SK-N-SH (cell line): ENCODE results near the gene SPRED3. TPM values are rescaled to one million over a fixed set of nuclear protein-coding genes. Genes with fewer than 3 reads are reported as not detected.

Experiments used
- CTCF ChIA-PET: fragments of 300-600, 350-600 bp; formaldehyde crosslinking; extraction: SDS; loops from one replicate; lab custom pipeline; 2021; lab: Yijun Ruan, JAX
- POLR2A ChIA-PET: fragments of 350-600 bp; sonication (Branson Sonifier 250); formaldehyde crosslinking; extraction: SDS; loops from one replicate; lab custom pipeline; 2020; ENCODE audit warnings: antibody characterized with exemption, inconsistent platforms; lab: Yijun Ruan, JAX
- DNase-seq: peaks from one replicate; pipeline ENCODE4 v3.0.0; 2012
- H2AFZ ChIP-seq: fragments of 200-600 bp; sonication (generic); 2 replicates; pipeline ENCODE4 v1.8.1; 2016; ENCODE audit warnings: antibody characterized with exemption, mild to moderate bottlenecking, low read depth
- H3F3A ChIP-seq: fragments of 200-600 bp; sonication (generic); replicated peaks from 2 replicates; pipeline ENCODE3; 2016; ENCODE audit warnings: antibody characterized with exemption, mild to moderate bottlenecking; ENCODE audit not compliant: insufficient read depth
- H3K27ac ChIP-seq, 2 experiments: fragments of 200-500 bp in 1 of 2; fragments of 200-600 bp in 1 of 2; sonication (Bioruptor generic) in 1 of 2; sonication (generic), shearing (Covaris generic) in 1 of 2; 2 replicates each; pipeline versions ENCODE4 v1.5.1 to v1.6.1; 2014 to 2016; ENCODE audit warnings: low read depth in 2 of 2, inconsistent platforms in 1 of 2, low read length in 1 of 2, mild to moderate bottlenecking in 1 of 2, mixed read lengths in 1 of 2
- H3K27me3 ChIP-seq: fragments of 200-600 bp; sonication (generic), shearing (Covaris generic); 2 replicates; pipeline ENCODE4 v1.6.1; 2016; ENCODE audit warnings: mixed run types; ENCODE audit not compliant: insufficient read depth
- H3K36me3 ChIP-seq, 2 experiments: fragments of 200-500 bp in 1 of 2; fragments of 200-600 bp in 1 of 2; sonication (Bioruptor generic) in 1 of 2; sonication (generic) in 1 of 2; replicated peaks in 1 of 2; 2 replicates each; pipeline versions ENCODE3 to v1.5.1; 2014 to 2016; ENCODE audit warnings: low read length in 1 of 2, mild to moderate bottlenecking in 1 of 2; ENCODE audit not compliant: insufficient read depth in 2 of 2, control insufficient read depth in 1 of 2
- H3K4me1 ChIP-seq, 2 experiments: fragments of 200-500 bp in 1 of 2; fragments of 200-600 bp in 1 of 2; sonication (Bioruptor generic) in 1 of 2; sonication (generic), shearing (Covaris generic) in 1 of 2; 2 replicates each; pipeline versions ENCODE4 v1.5.1 to v1.6.1; 2014 to 2016; ENCODE audit warnings: low read depth in 1 of 2, low read length in 1 of 2, mixed run types in 1 of 2; ENCODE audit not compliant: insufficient read depth in 2 of 2, control insufficient read depth in 1 of 2
- H3K4me2 ChIP-seq: fragments of 200-600 bp; sonication (generic), shearing (Covaris generic); 2 replicates; pipeline ENCODE4 v1.6.1; 2017; ENCODE audit warnings: mixed run types
- H3K4me3 ChIP-seq, 2 experiments: fragments of 200-500 bp in 1 of 2; fragments of 200-600 bp in 1 of 2; sonication (Bioruptor generic) in 1 of 2; sonication (generic), shearing (Covaris generic) in 1 of 2; 2 replicates each; pipeline versions ENCODE4 v1.5.1 to v1.8.1; 2014 to 2016; ENCODE audit warnings: low read depth in 2 of 2, inconsistent platforms in 1 of 2, low read length in 1 of 2, mild to moderate bottlenecking in 1 of 2, mixed read lengths in 1 of 2, moderate library complexity in 1 of 2
- H3K79me2 ChIP-seq: fragments of 200-600 bp; sonication (generic); 2 replicates; pipeline ENCODE4 v1.8.1; 2017; ENCODE audit warnings: mild to moderate bottlenecking; ENCODE audit not compliant: insufficient read depth
- H3K9ac ChIP-seq: fragments of 200-600 bp; sonication (generic); 2 replicates; pipeline ENCODE4 v1.6.1; 2017; ENCODE audit warnings: mixed run types
- H3K9me2 ChIP-seq: fragments of 200-600 bp; sonication (generic); 2 replicates; pipeline ENCODE4 v1.6.1; 2017; ENCODE audit warnings: mixed run types
- H3K9me3 ChIP-seq: fragments of 200-600 bp; sonication (generic); 2 replicates; pipeline ENCODE4 v1.6.1; 2017; ENCODE audit warnings: mixed run types, mild to moderate bottlenecking, moderate library complexity
- H4K20me1 ChIP-seq: fragments of 200-600 bp; sonication (generic); 2 replicates; pipeline ENCODE4 v1.6.1; 2017; ENCODE audit warnings: mild to moderate bottlenecking, mixed run types; ENCODE audit not compliant: insufficient read depth
- CHD2 ChIP-seq: fragments of 150-350 bp; IDR thresholded peaks from 2 replicates; pipeline ENCODE4 v1.6.1; 2018; ENCODE audit warnings: low read length; ENCODE audit not compliant: partially characterized antibody
- MAX ChIP-seq: IDR thresholded peaks from 2 replicates; pipeline ENCODE4 v1.4.0; 2012; ENCODE audit warnings: low read depth
- MXI1 ChIP-seq: IDR thresholded peaks from 2 replicates; pipeline ENCODE4 v1.6.1; 2012; ENCODE audit warnings: mild to moderate bottlenecking, low read depth, low read length, improper control_type of control experiment
- NFIC ChIP-seq: IDR thresholded peaks from 2 replicates; pipeline ENCODE4 v1.4.0; 2012; ENCODE audit warnings: borderline replicate concordance
- RCOR1 ChIP-seq: fragments of 150-350 bp; IDR thresholded peaks from 2 replicates; pipeline ENCODE4 v1.6.1; 2017; ENCODE audit warnings: antibody characterized with exemption, low read length
- WGBS: methylation state at CpG from one replicate; pipeline ENCODE4 v1.1.6; 2017; ENCODE audit warnings: low lambda C conversion rate; 5-methylcytosine and 5-hydroxymethylcytosine counted together
- polyA plus RNA-seq, 3 experiments: library from polyadenylated mRNA; depleted of rRNA; stranded (reverse); fragments of >200 nt; gene quantifications; 2 replicates each; pipeline ENCODE4 v1.2.3, GENCODE V29; 2012
- TF ChIP-seq, protein P1 (sequence below): fragments of 150-350 bp; IDR thresholded peaks from 2 replicates; pipeline ENCODE4 v1.6.1; 2017; ENCODE audit warnings: antibody characterized with exemption, low read length, low read depth, borderline replicate concordance
- TF ChIP-seq, protein P2 (sequence below): fragments of 150-350 bp; IDR thresholded peaks from 2 replicates; pipeline ENCODE4 v1.6.1; 2016; ENCODE audit warnings: mild to moderate bottlenecking, low read depth, low read length

The SPRED3 gene
- polyA plus RNA-seq, 1 of the 3 experiments (the other 2 are of a cell fraction): 11.1 TPM

DNA sequence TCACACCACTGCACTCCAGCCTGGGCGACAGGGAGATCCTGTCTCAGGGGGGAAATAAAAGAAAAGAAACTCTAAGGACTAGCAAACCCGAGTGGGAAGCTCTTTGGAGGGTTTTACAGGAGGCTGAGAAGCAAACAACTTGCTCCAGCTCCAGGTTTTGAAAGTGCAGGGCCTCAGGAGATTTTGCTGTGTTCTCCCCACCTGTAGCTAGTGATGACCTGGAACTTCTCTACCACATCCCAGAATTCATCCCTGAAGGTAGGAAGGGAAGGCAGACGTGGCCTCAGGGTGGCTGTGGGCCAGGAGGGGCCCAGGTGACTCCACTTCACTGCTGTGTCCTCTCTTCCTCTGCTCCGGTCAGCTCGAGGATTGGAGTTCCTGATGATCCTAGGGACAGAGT, 30.4 kb upstream of the SPRED3 start:
- no peak for TF ChIP-seq MXI1
- TF ChIP-seq, protein P1, sequence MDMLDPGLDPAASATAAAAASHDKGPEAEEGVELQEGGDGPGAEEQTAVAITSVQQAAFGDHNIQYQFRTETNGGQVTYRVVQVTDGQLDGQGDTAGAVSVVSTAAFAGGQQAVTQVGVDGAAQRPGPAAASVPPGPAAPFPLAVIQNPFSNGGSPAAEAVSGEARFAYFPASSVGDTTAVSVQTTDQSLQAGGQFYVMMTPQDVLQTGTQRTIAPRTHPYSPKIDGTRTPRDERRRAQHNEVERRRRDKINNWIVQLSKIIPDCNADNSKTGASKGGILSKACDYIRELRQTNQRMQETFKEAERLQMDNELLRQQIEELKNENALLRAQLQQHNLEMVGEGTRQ: no peak
- TF ChIP-seq NFIC: no peak
- TF ChIP-seq, all 33 proteins: peak for 0
- Histone ChIP-seq H3K4me1 (peaks cover 0 to 10% of the 10 kb centered on the region in 2 experiments; a peak in 1 of 4 replicates), H3K79me2 (no peaks in the 10 kb centered on the region), H3K9ac (no peak overlapping the region), H3F3A (peaks cover 6% of the 10 kb centered on the region), H3K4me2 (no peak overlapping the region), H3K27me3 (peaks cover 41% of the 10 kb centered on the region), H3K9me2 (no peaks in the 10 kb centered on the region), H3K27ac (no peak overlapping the region), H3K9me3 (no peaks in the 10 kb centered on the region), H3K4me3 (no peak overlapping the region), H4K20me1 (no peaks in the 10 kb centered on the region), H2AFZ (no peak overlapping the region), H3K36me3 (no peaks in the 10 kb centered on the region)
- ChIA-PET CTCF (interaction anchor here (1.7 to 2.4 kb wide), 2 partner anchors 22 to 460 kb away, joined by 4 to 6 read pairs; partner anchors contain the start of gene CATSPERG), POLR2A (interaction anchor here (1.4 kb wide), 1 partner anchor 16 kb away, joined by 4 read pairs; the partner anchor contains the start of gene PSMD8)
- WGBS: 53% methylated on average over 5 of the region's 5 CpGs
- DNase-seq: no peak

- POLR2A ChIA-PET: interaction anchor here (2.1 kb wide), 1 partner anchor 29 kb away, joined by 7 read pairs; the partner anchor contains the start of genes GGN and SPRED3
- WGBS: 18% methylated on average over 14 of the region's 18 CpGs
- DNase-seq: no peak
- peaks cover 41% of the 10 kb centered on the region for H3K27me3 ChIP-seq
- no peak overlapping the region for H3K27ac ChIP-seq
- no peak overlapping the region for H3K4me3 ChIP-seq
- no peaks in the 10 kb centered on the region for H3K36me3 ChIP-seq
- no peaks in the 10 kb centered on the region for H3K9me2 ChIP-seq
- H3F3A ChIP-seq: peaks cover 6% of the 10 kb centered on the region
- TF ChIP-seq RCOR1 (no peak), CHD2 (no peak), MAX (no peak)
- TF ChIP-seq, protein P2, sequence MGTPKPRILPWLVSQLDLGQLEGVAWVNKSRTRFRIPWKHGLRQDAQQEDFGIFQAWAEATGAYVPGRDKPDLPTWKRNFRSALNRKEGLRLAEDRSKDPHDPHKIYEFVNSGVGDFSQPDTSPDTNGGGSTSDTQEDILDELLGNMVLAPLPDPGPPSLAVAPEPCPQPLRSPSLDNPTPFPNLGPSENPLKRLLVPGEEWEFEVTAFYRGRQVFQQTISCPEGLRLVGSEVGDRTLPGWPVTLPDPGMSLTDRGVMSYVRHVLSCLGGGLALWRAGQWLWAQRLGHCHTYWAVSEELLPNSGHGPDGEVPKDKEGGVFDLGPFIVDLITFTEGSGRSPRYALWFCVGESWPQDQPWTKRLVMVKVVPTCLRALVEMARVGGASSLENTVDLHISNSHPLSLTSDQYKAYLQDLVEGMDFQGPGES: no peak
- no peaks in the 10 kb centered on the region for H3K79me2 ChIP-seq
- no peak overlapping the region for H3K4me2 ChIP-seq
- H2AFZ ChIP-seq: no peak overlapping the region
- CTCF ChIA-PET: interaction anchor here (0.9 to 2.4 kb wide), 3 partner anchors 23 to 457 kb away, joined by 4 to 6 read pairs (median 4); partner anchors contain the start of gene CATSPERG
- no peak overlapping the region for H3K9ac ChIP-seq
- H3K9me3 ChIP-seq: no peaks in the 10 kb centered on the region
- peaks cover 0 to 10% of the 10 kb centered on the region in 2 experiments; a peak in 1 of 4 replicates for H3K4me1 ChIP-seq
- H4K20me1 ChIP-seq: no peaks in the 10 kb centered on the region
Measured at GRCh38 chr19:38359242-38360021, 29.1 kb upstream of the SPRED3 start.
